ENCODE results near the gene TAF11L13. TPM values are rescaled to one million over a fixed set of nuclear protein-coding genes. Genes with fewer than 3 reads are reported as not detected.
"Not testable (repeated sequence)": the region's sequence is repeated elsewhere in the genome, so short reads cannot be mapped to it uniquely, and the experiment has no call there.

TAF11L13 gene
- total RNA-seq = not detected

DNA sequence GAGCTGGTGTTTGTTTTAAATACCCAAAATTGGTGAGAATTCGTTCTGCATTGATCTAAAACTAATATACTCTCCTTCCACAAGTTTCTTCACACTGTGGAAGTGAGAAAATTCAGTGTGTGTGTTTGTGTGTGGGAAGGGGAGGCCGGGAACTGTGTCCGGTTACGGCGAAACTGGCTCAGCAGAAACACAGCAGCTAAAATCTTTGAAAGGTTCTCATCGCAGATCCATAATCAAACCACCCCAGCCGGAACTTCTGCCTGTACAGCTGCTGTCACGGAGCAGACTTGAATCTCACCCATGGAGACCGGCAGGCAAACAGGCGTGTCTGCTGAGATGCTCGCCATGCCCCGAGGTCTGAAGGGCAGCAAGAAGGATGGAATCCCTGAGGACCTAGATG is at the start of gene TAF11L13:
TAF11L13 (plus strand) TSS at position 301 of the 400 bp plus-strand sequence.
- H3K36me3 ChIP-seq; DNase-seq (ENCODE audit: low spot score in 2 of 2); H3K27ac ChIP-seq; H3K27me3 ChIP-seq; H3K4me1 ChIP-seq; H3K4me3 ChIP-seq; H3K9me3 ChIP-seq; intact Hi-C loops (cut with DNase I; ENCODE audit: low total_unique reads): not testable (repeated sequence)

DNA sequence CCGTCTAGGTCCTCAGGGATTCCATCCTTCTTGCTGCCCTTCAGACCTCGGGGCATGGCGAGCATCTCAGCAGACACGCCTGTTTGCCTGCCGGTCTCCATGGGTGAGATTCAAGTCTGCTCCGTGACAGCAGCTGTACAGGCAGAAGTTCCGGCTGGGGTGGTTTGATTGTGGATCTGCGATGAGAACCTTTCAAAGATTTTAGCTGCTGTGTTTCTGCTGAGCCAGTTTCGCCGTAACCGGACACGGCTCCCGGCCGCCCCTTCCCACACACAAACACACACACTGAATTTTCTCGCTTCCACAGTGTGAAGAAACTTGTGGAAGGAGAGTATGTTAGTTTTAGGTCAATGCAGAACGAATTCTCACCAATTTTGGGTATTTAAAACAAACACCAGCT is 46.2 kb upstream of the TAF11L13 start, which contains the start of gene TAF11L7:
TAF11L7 (minus strand) TSS at position 101 of the 400 bp plus-strand sequence.
- H3K36me3 ChIP-seq; H3K27me3 ChIP-seq; H3K27ac ChIP-seq; H3K9me3 ChIP-seq; DNase-seq (ENCODE audit: low spot score in 2 of 2); H3K4me1 ChIP-seq; intact Hi-C loops (cut with DNase I; ENCODE audit: low total_unique reads); H3K4me3 ChIP-seq: not testable (repeated sequence)

DNA sequence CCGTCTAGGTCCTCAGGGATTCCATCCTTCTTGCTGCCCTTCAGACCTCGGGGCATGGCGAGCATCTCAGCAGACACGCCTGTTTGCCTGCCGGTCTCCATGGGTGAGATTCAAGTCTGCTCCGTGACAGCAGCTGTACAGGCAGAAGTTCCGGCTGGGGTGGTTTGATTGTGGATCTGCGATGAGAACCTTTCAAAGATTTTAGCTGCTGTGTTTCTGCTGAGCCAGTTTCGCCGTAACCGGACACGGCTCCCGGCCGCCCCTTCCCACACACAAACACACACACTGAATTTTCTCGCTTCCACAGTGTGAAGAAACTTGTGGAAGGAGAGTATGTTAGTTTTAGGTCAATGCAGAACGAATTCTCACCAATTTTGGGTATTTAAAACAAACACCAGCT is 41.0 kb upstream of the TAF11L13 start, which contains the start of gene TAF11L8:
TAF11L8 (minus strand) TSS at position 101 of the 400 bp plus-strand sequence.
- H3K9me3 ChIP-seq; H3K4me3 ChIP-seq; H3K27ac ChIP-seq; DNase-seq (ENCODE audit: low spot score in 2 of 2); H3K4me1 ChIP-seq; H3K36me3 ChIP-seq; intact Hi-C loops (cut with DNase I; ENCODE audit: low total_unique reads); H3K27me3 ChIP-seq: not testable (repeated sequence)

DNA sequence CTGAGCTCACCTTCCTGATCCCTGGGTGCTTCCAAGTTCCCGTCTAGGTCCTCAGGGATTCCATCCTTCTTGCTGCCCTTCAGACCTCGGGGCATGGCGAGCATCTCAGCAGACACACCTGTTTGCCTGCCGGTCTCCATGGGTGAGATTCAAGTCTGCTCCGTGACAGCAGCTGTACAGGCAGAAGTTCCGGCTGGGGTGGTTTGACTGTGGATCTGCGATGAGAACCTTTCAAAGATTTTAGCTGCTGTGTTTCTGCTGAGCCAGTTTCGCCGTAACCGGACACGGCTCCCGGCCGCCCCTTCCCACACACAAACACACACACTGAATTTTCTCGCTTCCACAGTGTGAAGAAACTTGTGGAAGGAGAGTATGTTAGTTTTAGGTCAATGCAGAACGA is 37.6 kb upstream of the TAF11L13 start, which contains the start of gene TAF11L9:
TAF11L9 (minus strand) TSS at position 140 of the 400 bp plus-strand sequence.
- H3K27me3 ChIP-seq; H3K4me1 ChIP-seq; H3K36me3 ChIP-seq; H3K4me3 ChIP-seq; H3K27ac ChIP-seq; intact Hi-C loops (cut with DNase I; ENCODE audit: low total_unique reads); H3K9me3 ChIP-seq: not testable (repeated sequence)
- DNase-seq (ENCODE audit: low spot score in 2 of 2) = peak in 1 of 2 donors; percentile 63

DNA sequence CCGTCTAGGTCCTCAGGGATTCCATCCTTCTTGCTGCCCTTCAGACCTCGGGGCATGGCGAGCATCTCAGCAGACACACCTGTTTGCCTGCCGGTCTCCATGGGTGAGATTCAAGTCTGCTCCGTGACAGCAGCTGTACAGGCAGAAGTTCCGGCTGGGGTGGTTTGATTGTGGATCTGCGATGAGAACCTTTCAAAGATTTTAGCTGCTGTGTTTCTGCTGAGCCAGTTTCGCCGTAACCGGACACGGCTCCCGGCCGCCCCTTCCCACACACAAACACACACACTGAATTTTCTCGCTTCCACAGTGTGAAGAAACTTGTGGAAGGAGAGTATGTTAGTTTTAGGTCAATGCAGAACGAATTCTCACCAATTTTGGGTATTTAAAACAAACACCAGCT is 34.2 kb upstream of the TAF11L13 start, which contains the start of gene TAF11L10:
TAF11L10 (minus strand) TSS at position 101 of the 400 bp plus-strand sequence.
- H3K4me3 ChIP-seq; H3K9me3 ChIP-seq; intact Hi-C loops (cut with DNase I; ENCODE audit: low total_unique reads): not testable (repeated sequence)

DNA sequence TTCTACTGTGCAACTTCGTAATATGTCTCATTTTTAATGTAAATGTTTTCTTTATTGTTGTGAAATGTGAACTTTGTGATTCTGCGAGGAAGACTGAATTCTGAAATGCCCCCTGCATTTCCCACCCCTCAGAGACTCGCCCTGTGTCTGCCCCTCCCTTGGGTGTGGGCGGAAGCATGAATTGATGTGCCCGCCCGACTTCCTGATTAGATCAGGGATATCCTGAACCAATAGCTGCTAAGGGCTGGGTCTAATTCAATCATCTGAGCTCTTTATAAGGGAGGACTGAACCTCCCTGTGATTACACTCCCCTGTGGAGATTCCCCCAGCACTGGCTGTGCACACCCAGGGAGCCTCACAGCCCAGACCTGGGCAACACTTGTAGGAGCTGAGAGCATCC is 28.0 kb upstream of the TAF11L13 start, which contains the start of gene TAF11L11:
TAF11L11 (plus strand) TSS at position 304 of the 400 bp plus-strand sequence.
- DNase-seq (ENCODE audit: low spot score in 2 of 2); intact Hi-C loops (cut with DNase I; ENCODE audit: low total_unique reads); H3K4me3 ChIP-seq; H3K27ac ChIP-seq; H3K27me3 ChIP-seq; H3K9me3 ChIP-seq; H3K36me3 ChIP-seq; H3K4me1 ChIP-seq: not testable (repeated sequence)

More for the DNA sequence above, 34.2 kb upstream of the TAF11L13 start, which contains the start of gene TAF11L10:
- not testable (repeated sequence) for DNase-seq (ENCODE audit: low spot score in 2 of 2); H3K27me3 ChIP-seq; H3K27ac ChIP-seq; H3K36me3 ChIP-seq; H3K4me1 ChIP-seq

DNA sequence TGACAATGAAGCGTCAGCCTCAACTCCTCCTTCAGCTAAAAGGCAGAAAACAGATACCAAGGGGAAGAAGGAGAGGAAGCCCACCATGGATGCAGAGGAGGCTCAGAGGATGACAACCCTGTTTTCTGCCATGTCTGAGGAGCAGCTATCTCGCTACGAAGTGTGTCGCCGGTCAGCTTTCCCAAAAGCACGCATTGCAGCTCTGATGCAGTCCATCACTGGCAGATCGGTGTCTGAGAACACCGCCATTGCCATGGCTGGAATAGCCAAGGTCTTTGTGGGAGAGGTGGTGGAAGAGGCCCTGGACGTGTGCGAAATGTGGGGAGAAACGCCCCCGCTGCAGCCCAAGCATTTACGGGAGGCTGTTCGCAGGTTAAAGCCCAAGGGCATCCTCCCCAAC is 26.9 kb upstream of the TAF11L13 start:
- no peak overlapping the region for H3K27ac ChIP-seq
- TF ChIP-seq, protein P1, sequence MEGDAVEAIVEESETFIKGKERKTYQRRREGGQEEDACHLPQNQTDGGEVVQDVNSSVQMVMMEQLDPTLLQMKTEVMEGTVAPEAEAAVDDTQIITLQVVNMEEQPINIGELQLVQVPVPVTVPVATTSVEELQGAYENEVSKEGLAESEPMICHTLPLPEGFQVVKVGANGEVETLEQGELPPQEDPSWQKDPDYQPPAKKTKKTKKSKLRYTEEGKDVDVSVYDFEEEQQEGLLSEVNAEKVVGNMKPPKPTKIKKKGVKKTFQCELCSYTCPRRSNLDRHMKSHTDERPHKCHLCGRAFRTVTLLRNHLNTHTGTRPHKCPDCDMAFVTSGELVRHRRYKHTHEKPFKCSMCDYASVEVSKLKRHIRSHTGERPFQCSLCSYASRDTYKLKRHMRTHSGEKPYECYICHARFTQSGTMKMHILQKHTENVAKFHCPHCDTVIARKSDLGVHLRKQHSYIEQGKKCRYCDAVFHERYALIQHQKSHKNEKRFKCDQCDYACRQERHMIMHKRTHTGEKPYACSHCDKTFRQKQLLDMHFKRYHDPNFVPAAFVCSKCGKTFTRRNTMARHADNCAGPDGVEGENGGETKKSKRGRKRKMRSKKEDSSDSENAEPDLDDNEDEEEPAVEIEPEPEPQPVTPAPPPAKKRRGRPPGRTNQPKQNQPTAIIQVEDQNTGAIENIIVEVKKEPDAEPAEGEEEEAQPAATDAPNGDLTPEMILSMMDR (IDR thresholded peaks at IDR 0.05) = no peak
- no peak for TF ChIP-seq POLR2A (IDR thresholded peaks at IDR 0.05)
- TF ChIP-seq POLR2AphosphoS5 (IDR thresholded peaks at IDR 0.05) = no peak
- H3K4me1 ChIP-seq = no peaks in the 10 kb centered on the region
- no peaks in the 10 kb centered on the region for H3K27me3 ChIP-seq
- no peaks in the 10 kb centered on the region for H3K9me3 ChIP-seq
- H3K4me3 ChIP-seq = no peak overlapping the region
- no peaks in the 10 kb centered on the region for H3K36me3 ChIP-seq
- DNase-seq (ENCODE audit: low spot score in 2 of 2) = no peak
- intact Hi-C loops (cut with DNase I; ENCODE audit: low total_unique reads) = no loop called here

DNA sequence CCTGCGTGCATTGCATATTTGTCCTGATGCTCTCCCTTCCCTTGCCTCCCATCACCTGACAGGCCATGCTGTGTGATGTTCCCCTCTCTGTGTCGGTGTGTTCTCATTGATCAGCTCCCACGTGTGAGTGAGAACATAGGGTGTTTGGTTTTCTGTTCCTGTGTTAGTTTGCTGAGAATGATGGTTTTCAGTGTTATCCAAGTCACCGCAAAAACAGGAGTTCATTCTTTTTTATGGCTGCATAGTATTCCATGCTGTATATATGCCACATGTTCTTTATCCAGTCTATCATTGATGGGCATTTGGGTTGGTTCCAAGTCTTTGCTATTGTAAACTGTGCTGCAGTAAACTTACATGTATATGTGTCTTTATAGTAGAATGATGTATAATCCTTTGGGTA is 24.4 kb upstream of the TAF11L13 start:
- DNase-seq (ENCODE audit: low spot score in 2 of 2); H3K36me3 ChIP-seq; intact Hi-C loops (cut with DNase I; ENCODE audit: low total_unique reads); H3K27me3 ChIP-seq; H3K9me3 ChIP-seq; H3K27ac ChIP-seq; H3K4me3 ChIP-seq; H3K4me1 ChIP-seq: not testable (repeated sequence)

DNA sequence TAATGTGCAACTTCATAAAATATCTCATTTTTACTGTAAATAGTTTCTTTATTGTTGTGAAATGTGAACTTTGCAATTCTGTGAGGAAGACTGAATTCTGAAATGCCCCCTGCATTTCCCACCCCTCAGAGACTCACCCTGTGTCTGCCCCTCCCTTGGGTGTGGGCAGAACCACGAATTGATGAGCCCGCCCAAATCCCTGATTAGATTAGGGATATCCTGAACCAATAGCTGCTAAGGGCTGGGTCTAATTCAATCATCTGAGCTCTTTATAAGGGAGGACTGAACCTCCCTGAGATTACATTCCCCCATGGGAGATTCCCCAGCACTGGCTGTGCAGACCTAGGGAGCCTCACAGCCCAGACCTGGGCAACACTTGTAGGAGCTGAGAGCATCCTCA is 21.8 kb upstream of the TAF11L13 start, which contains the start of gene TAF11L12:
TAF11L12 (plus strand) TSS at position 301 of the 400 bp plus-strand sequence.
- DNase-seq (ENCODE audit: low spot score in 2 of 2); H3K36me3 ChIP-seq; H3K9me3 ChIP-seq; H3K4me3 ChIP-seq; H3K27ac ChIP-seq; H3K27me3 ChIP-seq; H3K4me1 ChIP-seq; intact Hi-C loops (cut with DNase I; ENCODE audit: low total_unique reads): not testable (repeated sequence)
